ENCODE measurements around the gene RIPPLY2. TPM values are rescaled to one million over a fixed set of nuclear protein-coding genes. Genes with fewer than 3 reads are reported as not detected.

RIPPLY2 gene
- polyA plus RNA-seq, 3 donors = not detected

DNA sequence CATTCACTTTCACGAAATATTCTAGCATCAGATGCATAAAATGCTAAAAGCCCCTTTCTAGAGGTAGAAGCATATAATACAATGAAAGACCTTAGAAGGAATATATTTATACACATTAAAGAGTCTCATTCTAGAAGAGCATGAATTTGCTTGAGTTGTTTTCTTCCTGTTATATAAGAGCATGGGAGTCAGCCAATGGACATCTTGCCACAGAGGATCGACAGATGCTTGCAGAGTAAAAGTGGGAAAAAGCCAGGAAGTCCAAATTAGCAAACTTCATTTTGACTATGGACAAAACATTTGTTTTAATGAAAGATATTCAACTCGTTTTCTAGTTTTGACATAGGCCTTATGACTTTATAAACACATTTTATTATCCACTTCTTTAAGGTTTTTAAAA lies 44.2 kb upstream of the RIPPLY2 start:
- H3K4me3 ChIP-seq (replicated peaks in 1 of 3; ENCODE audit: low read depth in 2 of 3, low read length in 3 of 3) = no peak overlapping the region
- H3K27me3 ChIP-seq (ENCODE audit: control insufficient read depth in 2 of 2, insufficient read depth in 2 of 2, low read length in 2 of 2) = no peaks in the 10 kb centered on the region
- no peaks in the 10 kb centered on the region for H4K20me1 ChIP-seq (ENCODE audit: insufficient read depth, low read length)
- peaks cover 0 to 6% (median 0%) of the 10 kb centered on the region in 7 donors for H3K9me3 Mint-ChIP-seq
- no peak overlapping the region for H3K27ac ChIP-seq (ENCODE audit: low read depth in 1 of 2, low read length in 2 of 2)
- H3K4me1 Mint-ChIP-seq = no peaks in the 10 kb centered on the region
- no peaks in the 10 kb centered on the region for H3K36me3 ChIP-seq (replicated peaks in 1 of 2; ENCODE audit: control insufficient read depth in 1 of 2, insufficient read depth in 2 of 2, low read length in 2 of 2)
- no peak overlapping the region for H3K4me3 Mint-ChIP-seq
- no peak overlapping the region for H2AFZ ChIP-seq (ENCODE audit: insufficient read depth, low read depth, low read length, poor library complexity, severe bottlenecking)
- DNase-seq = no peak
- intact Hi-C loops (cut with micrococcal nuclease) = no loop called here
- H3K27me3 Mint-ChIP-seq (ENCODE audit: low read depth in 3 of 3) = peaks cover 0 to 2% (median 2%) of the 10 kb centered on the region in 3 donors
- H3K27ac Mint-ChIP-seq = no peak overlapping the region
- TF ChIP-seq, protein P1, sequence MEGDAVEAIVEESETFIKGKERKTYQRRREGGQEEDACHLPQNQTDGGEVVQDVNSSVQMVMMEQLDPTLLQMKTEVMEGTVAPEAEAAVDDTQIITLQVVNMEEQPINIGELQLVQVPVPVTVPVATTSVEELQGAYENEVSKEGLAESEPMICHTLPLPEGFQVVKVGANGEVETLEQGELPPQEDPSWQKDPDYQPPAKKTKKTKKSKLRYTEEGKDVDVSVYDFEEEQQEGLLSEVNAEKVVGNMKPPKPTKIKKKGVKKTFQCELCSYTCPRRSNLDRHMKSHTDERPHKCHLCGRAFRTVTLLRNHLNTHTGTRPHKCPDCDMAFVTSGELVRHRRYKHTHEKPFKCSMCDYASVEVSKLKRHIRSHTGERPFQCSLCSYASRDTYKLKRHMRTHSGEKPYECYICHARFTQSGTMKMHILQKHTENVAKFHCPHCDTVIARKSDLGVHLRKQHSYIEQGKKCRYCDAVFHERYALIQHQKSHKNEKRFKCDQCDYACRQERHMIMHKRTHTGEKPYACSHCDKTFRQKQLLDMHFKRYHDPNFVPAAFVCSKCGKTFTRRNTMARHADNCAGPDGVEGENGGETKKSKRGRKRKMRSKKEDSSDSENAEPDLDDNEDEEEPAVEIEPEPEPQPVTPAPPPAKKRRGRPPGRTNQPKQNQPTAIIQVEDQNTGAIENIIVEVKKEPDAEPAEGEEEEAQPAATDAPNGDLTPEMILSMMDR (IDR thresholded peaks at IDR 0.05) = no peak
- H3K4me1 ChIP-seq (ENCODE audit: control insufficient read depth in 1 of 2, insufficient read depth in 2 of 2, low read length in 2 of 2) = no peaks in the 10 kb centered on the region
- no peaks in the 10 kb centered on the region for H3K36me3 Mint-ChIP-seq
- H3K9me3 ChIP-seq (replicated peaks in 1 of 2; ENCODE audit: control insufficient read depth in 1 of 2, insufficient read depth in 1 of 2, low read length in 2 of 2) = no peaks in the 10 kb centered on the region
- H3K4me2 ChIP-seq (replicated peaks; ENCODE audit: extremely low read depth, low read length, poor library complexity, severe bottlenecking) = no peak overlapping the region
- WGBS (ENCODE audit: insufficient coverage) = no CpG with 5 or more reads among the region's 3 CpGs
- no peaks in the 10 kb centered on the region for H3K79me2 ChIP-seq (ENCODE audit: insufficient read depth, low read length)
- no peak overlapping the region for H3K9ac ChIP-seq (ENCODE audit: insufficient read depth, low read length, poor library complexity, severe bottlenecking)

- Mint-ChIP-seq H3K4me1 (no peaks in the 10 kb centered on the region), H3K27me3 (ENCODE audit: low read depth in 3 of 3) (peaks cover 0 to 2% (median 0%) of the 10 kb centered on the region in 3 donors), H3K27ac (no peak overlapping the region), H3K36me3 (no peaks in the 10 kb centered on the region), H3K9me3 (peaks cover 0 to 2% (median 0%) of the 10 kb centered on the region in 7 donors), H3K4me3 (no peak overlapping the region)
- Histone ChIP-seq H3K27me3 (ENCODE audit: control insufficient read depth in 2 of 2, insufficient read depth in 2 of 2, low read length in 2 of 2) (no peaks in the 10 kb centered on the region), H4K20me1 (ENCODE audit: insufficient read depth, low read length) (no peaks in the 10 kb centered on the region), H3K79me2 (ENCODE audit: insufficient read depth, low read length) (no peaks in the 10 kb centered on the region), H3K4me1 (ENCODE audit: control insufficient read depth in 1 of 2, insufficient read depth in 2 of 2, low read length in 2 of 2) (no peaks in the 10 kb centered on the region), H3K9me3 (replicated peaks in 1 of 2; ENCODE audit: control insufficient read depth in 1 of 2, insufficient read depth in 1 of 2, low read length in 2 of 2) (no peaks in the 10 kb centered on the region), H3K36me3 (replicated peaks in 1 of 2; ENCODE audit: control insufficient read depth in 1 of 2, insufficient read depth in 2 of 2, low read length in 2 of 2) (no peaks in the 10 kb centered on the region), H3K4me3 (replicated peaks in 1 of 3; ENCODE audit: low read depth in 2 of 3, low read length in 3 of 3) (no peak overlapping the region), H3K9ac (ENCODE audit: insufficient read depth, low read length, poor library complexity, severe bottlenecking) (no peak overlapping the region), H3K4me2 (replicated peaks; ENCODE audit: extremely low read depth, low read length, poor library complexity, severe bottlenecking) (no peak overlapping the region), H2AFZ (ENCODE audit: insufficient read depth, low read depth, low read length, poor library complexity, severe bottlenecking) (no peak overlapping the region), H3K27ac (ENCODE audit: low read depth in 1 of 2, low read length in 2 of 2) (no peak overlapping the region)
- DNase-seq = no peak
- intact Hi-C loops (cut with micrococcal nuclease) = no loop called here
- TF ChIP-seq, protein P1 (IDR thresholded peaks at IDR 0.05) = no peak
These were observed 40.6 kb upstream of the RIPPLY2 start for GRCh38 chr6:83812595-83812994.
